Choroid plexus epithelial cell (primary cell): ENCODE measurements around the gene FMNL2.

ENCODE experiments used
- DNase-seq: peaks from one replicate; pipeline ENCODE4 v3.0.0-alpha.2; 2010; ENCODE audit warnings: low read depth
- H3K4me3 ChIP-seq: 2 replicates; pipeline ENCODE4 v1.5.1; 2011; ENCODE audit warnings: low read depth, mild to moderate bottlenecking, control low read depth, low read length, moderate library complexity
- TF ChIP-seq, protein P1 (sequence below): conservative IDR thresholded peaks from 2 replicates; pipeline ENCODE4 v1.5.1; 2011; ENCODE audit warnings: low read depth, mild to moderate bottlenecking, control low read depth, inconsistent platforms, low read length, moderate library complexity

Gene FMNL2

DNA sequence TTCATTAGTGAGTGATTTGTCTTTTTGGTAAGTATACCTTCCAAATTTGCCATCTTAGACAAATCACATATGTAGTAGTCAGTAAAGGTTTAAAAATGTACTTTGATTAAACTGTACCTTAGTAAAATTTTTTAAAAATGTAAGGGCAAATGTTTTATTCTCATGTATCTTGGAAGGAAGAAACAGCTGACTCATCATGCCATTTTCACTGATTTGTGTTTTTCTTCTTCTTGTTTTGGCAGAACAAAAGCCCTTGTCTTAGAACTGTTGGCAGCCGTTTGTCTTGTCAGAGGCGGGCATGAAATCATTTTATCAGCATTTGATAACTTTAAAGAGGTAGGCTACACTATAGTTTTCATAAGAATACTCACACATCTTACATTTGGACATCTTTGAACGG lies 245.7 kb downstream of the FMNL2 start:
- no peak for DNase-seq
- TF ChIP-seq, protein P1, sequence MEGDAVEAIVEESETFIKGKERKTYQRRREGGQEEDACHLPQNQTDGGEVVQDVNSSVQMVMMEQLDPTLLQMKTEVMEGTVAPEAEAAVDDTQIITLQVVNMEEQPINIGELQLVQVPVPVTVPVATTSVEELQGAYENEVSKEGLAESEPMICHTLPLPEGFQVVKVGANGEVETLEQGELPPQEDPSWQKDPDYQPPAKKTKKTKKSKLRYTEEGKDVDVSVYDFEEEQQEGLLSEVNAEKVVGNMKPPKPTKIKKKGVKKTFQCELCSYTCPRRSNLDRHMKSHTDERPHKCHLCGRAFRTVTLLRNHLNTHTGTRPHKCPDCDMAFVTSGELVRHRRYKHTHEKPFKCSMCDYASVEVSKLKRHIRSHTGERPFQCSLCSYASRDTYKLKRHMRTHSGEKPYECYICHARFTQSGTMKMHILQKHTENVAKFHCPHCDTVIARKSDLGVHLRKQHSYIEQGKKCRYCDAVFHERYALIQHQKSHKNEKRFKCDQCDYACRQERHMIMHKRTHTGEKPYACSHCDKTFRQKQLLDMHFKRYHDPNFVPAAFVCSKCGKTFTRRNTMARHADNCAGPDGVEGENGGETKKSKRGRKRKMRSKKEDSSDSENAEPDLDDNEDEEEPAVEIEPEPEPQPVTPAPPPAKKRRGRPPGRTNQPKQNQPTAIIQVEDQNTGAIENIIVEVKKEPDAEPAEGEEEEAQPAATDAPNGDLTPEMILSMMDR: no peak
- H3K4me3 ChIP-seq: no peak overlapping the region

DNA sequence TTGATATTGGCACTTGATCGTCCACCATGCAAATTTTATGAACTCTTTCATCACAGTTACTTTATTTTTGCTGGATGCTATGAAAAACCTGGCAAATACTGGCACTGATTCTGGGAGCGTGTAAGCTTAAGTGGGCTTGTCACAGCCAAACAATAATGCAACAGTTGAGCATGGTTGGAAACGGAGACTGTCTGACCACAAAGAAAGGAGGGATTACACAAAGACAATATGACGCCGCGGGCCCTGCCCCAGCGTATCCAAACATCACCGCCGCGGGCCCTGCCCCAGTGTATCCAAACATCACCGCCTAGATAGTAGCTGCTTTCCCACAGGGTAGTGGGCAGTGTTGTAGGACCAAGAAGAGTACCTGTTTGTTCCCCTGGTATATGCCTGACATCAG lies 246.4 kb downstream of the FMNL2 start:
- no peak overlapping the region for H3K4me3 ChIP-seq
- no peak for DNase-seq
- TF ChIP-seq, protein P1: no peak

DNA sequence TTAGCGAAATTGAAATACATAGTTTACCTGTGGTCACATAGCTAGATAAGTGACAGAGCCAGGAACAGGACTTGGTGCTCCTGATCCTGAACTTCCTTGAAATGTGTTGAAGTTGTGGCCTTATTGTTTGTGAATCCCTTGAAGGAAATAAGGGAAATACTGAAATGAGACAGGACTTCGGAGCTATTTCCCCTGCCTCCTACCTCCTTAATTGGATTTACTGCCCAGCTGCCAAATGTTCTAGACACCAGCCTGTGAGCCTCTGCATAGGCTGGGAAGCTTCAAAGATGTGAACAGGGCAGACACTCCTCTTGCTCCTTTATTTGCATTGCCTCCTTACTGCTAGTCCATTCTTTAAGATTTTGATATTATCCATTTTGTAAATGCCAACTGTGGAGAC lies 247.1 kb downstream of the FMNL2 start:
- no peak overlapping the region for H3K4me3 ChIP-seq
- no peak for DNase-seq
- TF ChIP-seq, protein P1: no peak

DNA sequence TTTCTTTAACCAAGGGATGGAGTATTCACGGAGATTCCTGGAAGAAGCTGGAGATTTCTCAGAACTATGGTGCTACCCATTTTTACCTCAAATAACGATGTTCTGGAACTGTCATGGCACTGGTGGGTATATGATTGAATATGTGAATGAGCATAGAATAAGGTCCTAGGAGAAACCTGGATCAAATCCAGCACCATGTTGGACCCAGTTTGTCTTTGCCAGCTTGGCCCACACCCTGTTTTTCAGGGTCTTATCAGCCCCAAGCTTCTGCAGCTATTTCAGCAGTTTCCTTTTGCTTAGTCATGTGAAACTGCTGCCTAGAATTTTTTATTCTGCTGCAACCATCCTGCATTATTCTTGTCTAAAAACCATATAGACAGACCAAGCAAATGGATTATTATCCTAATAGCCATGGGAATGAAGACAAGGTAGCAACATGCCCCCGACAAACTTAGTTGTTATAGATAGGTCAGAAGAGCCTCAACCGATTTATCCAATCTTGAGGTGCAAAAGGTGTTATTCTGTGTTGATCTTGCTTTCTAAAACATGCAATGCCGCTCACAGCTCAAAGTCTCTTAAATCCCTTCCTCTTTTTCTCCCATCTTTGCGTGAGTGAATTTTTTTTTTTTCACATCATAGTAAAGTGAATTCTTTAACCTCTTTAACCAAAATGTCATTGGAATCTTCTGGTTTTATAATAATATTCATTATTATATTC lies 248.7 kb downstream of the FMNL2 start:
- DNase-seq: no peak
- TF ChIP-seq, protein P1: no peak
- no peak overlapping the region for H3K4me3 ChIP-seq

DNA sequence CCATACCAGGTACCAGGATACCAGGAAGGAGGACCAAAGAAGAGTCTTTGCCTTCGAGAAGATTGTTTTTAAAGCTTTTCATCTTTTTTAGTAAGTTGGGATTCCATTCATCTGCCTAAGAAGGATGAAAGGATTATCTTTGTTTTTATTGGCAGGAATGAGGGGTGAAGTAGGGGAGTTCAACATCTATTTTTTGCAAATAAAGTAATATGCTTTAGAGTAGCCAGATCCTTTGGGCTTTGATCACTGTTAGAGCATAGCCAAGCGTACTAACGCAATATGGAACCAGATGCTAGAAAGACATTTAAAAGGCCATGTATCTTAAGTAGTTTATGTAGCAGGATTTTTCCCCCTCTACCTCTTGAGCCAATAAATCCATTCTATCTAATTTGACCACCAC lies 249.3 kb downstream of the FMNL2 start:
- no peak overlapping the region for H3K4me3 ChIP-seq
- peak; percentile 44 for DNase-seq
- TF ChIP-seq, protein P1: no peak

DNA sequence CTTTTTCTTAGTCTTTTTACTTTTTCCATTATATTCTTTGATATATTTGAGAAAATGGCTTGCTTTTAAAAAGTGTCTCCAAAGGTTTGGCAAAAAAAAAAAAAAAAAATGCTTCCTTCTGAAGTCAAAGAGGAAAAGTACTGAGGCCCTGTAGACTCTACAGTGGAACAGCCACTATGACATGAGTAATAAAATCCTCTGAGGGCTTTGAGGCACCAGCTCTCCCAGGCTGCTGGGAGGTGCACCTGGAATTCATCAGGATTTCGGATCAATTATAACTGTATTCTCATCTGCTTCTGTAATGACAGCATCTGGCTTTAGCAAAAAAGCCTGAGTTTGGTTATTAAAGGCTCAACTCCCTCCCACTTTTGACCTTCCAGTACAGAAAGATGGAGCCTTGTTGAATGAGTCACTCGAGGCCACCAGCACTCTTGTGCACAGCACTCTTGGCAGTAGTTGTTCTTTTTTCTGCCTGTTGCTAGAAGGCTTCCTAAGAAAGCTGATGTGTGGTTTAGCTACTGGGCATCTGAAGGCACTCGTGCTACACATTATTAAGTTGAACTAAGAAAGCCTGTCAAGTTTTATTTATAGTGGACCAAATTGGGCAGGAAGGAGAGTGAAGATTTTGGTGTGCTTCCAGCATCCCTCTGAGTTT lies 251.0 kb downstream of the FMNL2 start:
- peak; percentile 94 for DNase-seq
- TF ChIP-seq, protein P1: no peak
- no peak overlapping the region for H3K4me3 ChIP-seq
